CD4-positive, alpha-beta T cell treated with Interleukin-4 for 4 hours (primary cell): ENCODE measurements around the gene SNAPC4.

ENCODE experiments used
- DNase-seq: peaks from one replicate; pipeline ENCODE4 v3.0.0-alpha.2; 2020

The SNAPC4 gene

DNA sequence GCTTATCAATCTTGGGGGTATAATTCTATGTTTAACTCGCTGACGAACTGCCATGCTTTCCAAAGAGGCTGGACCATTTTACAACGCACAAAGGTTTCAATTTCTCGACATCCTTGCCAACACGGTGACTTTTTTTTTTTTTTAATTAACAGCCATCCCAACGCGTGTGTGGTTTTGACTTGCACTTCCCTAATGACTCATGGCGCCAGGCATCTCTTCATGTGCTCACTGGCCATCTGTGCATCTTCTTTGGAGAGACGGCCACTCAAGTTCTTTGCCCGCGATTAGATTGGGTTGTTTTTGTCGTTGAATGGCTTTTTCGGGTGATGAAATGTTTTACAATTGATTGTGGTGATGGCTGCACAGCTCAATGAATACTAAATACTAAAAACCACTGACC, 14.0 kb downstream of the SNAPC4 start:
- DNase-seq = no peak

DNA sequence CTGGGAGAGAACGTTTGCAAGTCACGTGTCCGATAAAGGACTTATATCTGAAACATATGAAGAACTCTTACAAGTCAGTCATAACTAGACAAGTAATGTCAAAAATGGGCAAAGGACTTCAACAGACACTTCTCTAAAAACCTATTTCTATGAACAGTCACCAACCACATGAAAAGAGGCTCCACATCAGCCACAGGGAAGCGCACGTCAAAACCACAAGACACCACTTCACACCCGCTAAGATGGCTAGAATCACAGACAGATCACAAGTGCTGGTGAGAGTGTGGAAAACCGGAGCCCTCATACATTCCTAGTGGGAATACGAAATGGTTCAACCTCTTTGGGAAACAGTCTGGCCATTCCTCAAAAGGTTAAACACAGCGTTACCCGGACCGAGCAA, 15.0 kb downstream of the SNAPC4 start:
- DNase-seq = peak; percentile 46

DNA sequence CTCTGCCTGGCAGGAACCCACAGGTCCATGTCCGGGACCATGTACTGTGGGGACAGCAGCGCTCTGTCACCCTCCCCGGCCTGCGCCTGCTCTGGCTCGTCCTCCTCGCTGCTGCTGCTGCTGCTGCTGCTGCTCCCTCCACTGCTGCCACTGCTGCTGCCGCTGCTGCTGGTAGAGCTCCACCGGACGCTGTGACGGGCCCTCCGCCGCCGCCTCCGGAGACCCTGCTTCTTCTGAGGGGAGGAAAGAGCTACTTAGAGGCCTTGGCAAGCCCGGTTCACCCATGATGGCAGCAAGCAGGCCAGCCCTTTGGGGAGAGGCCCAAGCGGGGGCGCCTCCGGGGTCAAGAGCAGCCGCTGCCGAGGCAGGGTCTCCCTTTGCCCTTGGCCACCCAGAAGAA, 16.5 kb downstream of the SNAPC4 start:
- DNase-seq = no peak

- no peak for DNase-seq
These were observed 17.9 kb downstream of the SNAPC4 start for GRCh38 chr9:136381966-136382513.

DNA sequence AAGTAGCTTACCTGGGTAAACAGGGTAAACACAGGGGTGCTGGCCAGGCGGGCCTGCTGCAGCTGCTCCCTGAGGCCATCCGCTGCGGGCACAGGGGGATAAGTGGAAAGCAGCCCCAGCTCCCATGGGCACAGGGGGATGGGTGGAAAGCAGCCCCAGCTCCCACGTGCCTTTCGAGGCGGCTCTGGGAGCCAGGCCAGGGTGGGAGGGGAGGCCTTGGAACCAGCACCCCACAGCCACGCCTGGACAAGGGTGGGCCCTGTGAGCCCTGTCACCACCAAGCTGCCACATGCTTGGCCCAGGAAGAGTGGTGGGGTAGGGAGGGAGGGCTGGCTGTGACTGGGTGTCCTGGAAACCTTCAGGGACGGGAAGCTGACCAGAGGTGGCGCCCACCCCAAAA, 18.7 kb downstream of the SNAPC4 start:
- no peak for DNase-seq

- DNase-seq = no peak
These were observed 19.6 kb downstream of the SNAPC4 start for GRCh38 chr9:136380381-136380780.

DNA sequence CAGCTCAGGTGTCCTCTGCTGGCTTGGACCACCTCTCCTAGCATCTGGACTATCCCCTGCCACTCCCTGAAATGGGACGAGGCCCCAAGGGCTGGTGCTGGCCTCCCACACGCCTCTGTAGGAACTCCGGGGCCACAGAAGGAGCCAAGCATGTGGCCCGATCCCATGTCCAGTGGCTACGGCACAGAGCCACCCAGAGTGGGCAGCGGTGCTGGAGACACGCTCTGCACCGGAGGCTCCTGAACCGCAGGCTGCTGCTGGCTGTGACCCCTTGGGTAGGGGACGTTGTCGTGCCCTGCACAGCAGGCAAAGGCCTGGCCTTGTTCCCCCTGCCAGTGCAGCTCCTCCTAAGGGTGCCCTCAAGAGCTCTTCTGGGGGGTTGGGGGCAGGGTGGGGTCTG, 20.1 kb downstream of the SNAPC4 start:
- DNase-seq = no peak

GRCh38 chr9:136379401-136379800, 20.6 kb downstream of the SNAPC4 start:
- no peak for DNase-seq

GRCh38 chr9:136379003-136379287, 21.0 kb downstream of the SNAPC4 start:
- no peak for DNase-seq

DNA sequence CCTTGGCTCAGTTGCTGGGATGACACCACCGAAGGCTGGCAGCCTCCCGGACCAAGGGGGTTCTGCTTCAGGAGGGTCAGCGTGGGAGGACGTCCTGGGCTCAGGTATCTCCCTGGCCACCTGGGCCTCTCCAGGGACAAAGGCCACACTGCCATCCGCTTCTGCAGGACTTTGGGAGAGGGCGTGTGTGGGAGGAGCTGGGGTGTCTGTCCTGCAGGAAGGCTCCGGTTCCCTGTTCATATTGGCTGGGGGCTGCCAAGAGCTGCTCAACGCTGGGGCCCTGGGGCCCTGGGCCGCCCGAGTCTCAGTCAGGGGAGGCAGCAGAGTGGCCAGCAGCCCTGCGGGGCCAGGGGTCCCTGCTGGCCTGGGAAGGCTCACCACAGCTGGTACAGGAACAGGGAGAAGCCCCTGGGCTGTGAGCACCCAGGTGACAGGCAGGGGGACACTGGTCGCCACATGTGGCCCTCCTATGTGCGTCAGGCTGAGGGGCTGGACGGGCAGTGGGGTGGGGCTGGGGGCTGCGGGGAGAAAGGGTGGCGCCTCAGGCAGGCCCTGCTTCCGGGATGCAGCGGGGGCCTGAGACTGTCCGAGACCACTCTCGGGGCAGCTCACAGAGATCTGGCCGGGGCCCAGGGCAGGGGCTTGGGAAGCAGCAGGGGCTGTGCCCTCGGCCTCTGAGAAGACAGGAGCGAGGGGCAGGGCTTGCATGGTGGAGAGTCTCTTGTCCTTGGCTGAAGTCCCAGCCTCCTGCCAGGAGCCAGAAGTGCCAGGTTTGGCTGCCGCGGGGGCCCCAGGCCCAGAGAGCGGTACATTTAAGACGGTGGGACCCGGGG, 21.6 kb downstream of the SNAPC4 start:
- DNase-seq = no peak

GRCh38 chr9:136377341-136378169, 22.4 kb downstream of the SNAPC4 start:
- no peak for DNase-seq

DNA sequence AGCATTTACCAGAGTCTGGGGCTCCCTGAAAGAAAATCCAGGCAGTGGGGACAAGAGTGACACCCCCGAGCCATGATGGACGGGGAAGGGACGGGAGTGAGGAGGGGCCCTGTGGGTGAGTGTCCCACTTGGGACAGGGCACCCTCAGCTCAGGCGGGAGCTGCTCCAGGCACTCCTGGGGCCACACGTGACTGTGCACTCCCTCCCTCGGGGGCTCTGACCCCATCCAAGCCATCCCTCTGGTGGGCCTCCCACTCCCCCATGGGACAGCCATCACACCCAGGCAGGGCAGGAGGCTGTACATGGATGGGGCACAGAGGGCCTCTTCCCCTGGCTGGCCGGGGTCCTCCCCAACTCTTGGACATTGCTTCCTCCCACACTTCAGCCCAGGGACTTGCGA, 23.5 kb downstream of the SNAPC4 start:
- no peak for DNase-seq

- no peak for DNase-seq
These were observed 24.9 kb downstream of the SNAPC4 start for GRCh38 chr9:136375096-136375495.

GRCh38 chr9:136374183-136374575, 25.8 kb downstream of the SNAPC4 start:
- DNase-seq = no peak

DNA sequence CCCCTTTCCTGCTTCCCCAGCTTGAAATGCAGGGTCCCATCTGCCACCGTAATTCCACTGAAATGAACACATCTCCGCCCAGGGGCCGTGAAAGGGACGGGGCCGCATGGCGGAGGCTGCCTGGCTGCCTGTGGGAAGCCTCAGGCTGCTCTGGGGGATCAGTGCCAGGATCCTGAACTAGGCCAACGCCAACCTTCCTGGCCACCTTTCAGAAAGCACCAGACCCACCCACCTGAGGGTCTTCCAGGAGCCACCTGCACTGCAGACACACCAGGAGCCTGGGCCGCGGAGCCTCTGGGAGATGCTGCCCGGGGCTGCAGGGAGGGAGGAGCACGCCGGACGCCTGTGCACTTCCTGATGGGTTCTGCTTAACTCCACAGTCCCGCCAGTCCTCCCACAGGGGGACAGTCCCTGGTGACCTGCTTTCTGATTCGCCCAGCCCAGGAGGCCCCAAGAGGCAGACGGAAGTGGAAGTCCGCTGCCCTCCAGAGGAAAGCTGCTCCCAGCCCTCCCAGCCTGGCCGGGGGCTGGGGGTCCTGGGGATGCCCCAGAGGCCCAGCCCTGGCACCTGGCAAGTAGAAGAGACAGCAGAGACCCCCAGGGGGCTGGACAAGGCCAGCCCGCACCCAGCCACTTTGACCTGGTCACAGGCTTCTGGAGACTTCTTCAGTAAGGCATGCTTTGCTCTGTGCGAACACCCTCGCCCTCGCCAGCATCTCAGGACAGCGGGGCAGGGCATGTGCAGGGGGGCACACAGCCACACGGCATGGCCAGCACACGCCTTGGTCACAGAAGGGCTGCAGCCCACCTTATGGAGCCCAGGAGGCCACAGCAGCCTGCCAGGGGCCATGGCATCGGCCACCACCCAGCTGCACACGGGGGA, 26.4 kb downstream of the SNAPC4 start, which contains the start of gene CARD9:
TSS of gene CARD9 (minus strand) at position 370 of the 883 bp plus-strand sequence. CDS start 1,591 bp downstream, outside the sequence.
- DNase-seq = peak; percentile 17

- DNase-seq = no peak
These were observed 27.2 kb downstream of the SNAPC4 start for GRCh38 chr9:136372561-136373299.

DNA sequence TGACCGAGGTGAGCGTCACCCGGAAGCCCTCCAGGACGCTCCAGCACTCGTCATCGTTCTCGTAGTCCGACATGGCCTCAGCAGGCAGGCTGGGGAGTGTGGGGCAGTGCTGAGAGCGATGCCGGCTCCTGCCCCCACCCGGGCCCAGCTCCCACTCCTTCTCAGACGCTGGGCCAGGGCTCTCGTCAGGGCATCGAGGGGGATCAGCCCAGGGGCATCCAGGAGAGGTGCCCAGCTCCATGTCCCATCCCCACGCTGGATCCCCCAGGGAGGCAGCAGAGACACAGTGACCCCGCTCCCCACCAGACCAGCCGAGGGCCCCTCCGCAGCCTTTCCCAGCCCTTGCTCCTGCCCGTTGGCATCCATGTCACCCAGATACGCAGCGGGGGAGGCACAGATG, 28.0 kb downstream of the SNAPC4 start:
- no peak for DNase-seq

GRCh38 chr9:136371533-136371880, 28.5 kb downstream of the SNAPC4 start:
- DNase-seq = no peak

GRCh38 chr9:136370687-136371532, 29.1 kb downstream of the SNAPC4 start:
- no peak for DNase-seq

- no peak for DNase-seq
These were observed 29.9 kb downstream of the SNAPC4 start for GRCh38 chr9:136370037-136370436.

GRCh38 chr9:136368190-136368589, 31.8 kb downstream of the SNAPC4 start:
- DNase-seq = no peak
